H9 (cell line): ENCODE measurements around the gene OR2V1. TPM values are rescaled to one million over a fixed set of nuclear protein-coding genes. Genes with fewer than 3 reads are reported as not detected.

Experiments used
- DNase-seq: peaks from one replicate; pipeline ENCODE4 v3.0.0-alpha.2; 2017
- H2AFZ ChIP-seq: one replicate; pipeline ENCODE4 v1.6.1; 2013; ENCODE audit warnings: mild to moderate bottlenecking, low read length, control low read depth, moderate library complexity
- H2AK5ac ChIP-seq: 2 replicates; pipeline ENCODE4 v1.6.1; 2013; ENCODE audit warnings: low read length, control low read depth, mixed read lengths; ENCODE audit not compliant: insufficient read length
- H2BK120ac ChIP-seq: one replicate; pipeline ENCODE4 v1.6.1; 2013; ENCODE audit warnings: low read depth, mild to moderate bottlenecking, low read length, control low read depth, inconsistent platforms; ENCODE audit not compliant: poor library complexity, severe bottlenecking
- H2BK12ac ChIP-seq: 2 replicates; pipeline ENCODE4 v1.6.1; 2013; ENCODE audit warnings: low read length, control low read depth, mixed read lengths, low read depth; ENCODE audit not compliant: insufficient read length
- H2BK15ac ChIP-seq: 2 replicates; pipeline ENCODE4 v1.6.1; 2013; ENCODE audit warnings: low read depth, low read length, control low read depth
- H2BK20ac ChIP-seq: one replicate; pipeline ENCODE4 v1.6.1; 2013; ENCODE audit warnings: low read depth, mild to moderate bottlenecking, low read length, control low read depth, inconsistent platforms; ENCODE audit not compliant: poor library complexity, severe bottlenecking
- H2BK5ac ChIP-seq: 2 replicates; pipeline ENCODE4 v1.6.1; 2013; ENCODE audit warnings: low read length, control low read depth, mixed read lengths; ENCODE audit not compliant: insufficient read length
- H3K14ac ChIP-seq: 2 replicates; pipeline ENCODE4 v1.6.1; 2013; ENCODE audit warnings: low read length, control low read depth; ENCODE audit not compliant: insufficient read depth
- H3K18ac ChIP-seq: 2 replicates; pipeline ENCODE4 v1.6.1; 2013; ENCODE audit warnings: low read depth, mild to moderate bottlenecking, mixed read lengths, low read length, control low read depth; ENCODE audit not compliant: insufficient read length
- H3K23ac ChIP-seq: 2 replicates; pipeline ENCODE4 v1.6.1; 2013; ENCODE audit warnings: low read length, control low read depth, mixed read lengths, low read depth; ENCODE audit not compliant: insufficient read length
- H3K23me2 ChIP-seq: 2 replicates; pipeline ENCODE4 v1.6.1; 2013; ENCODE audit warnings: low read depth, mild to moderate bottlenecking, mixed read lengths, low read length, control low read depth; ENCODE audit not compliant: insufficient read length, poor library complexity, severe bottlenecking
- H3K27ac ChIP-seq: 2 replicates; pipeline ENCODE4 v1.5.1; 2013; ENCODE audit warnings: low read length, control low read depth, mixed read lengths, low read depth; ENCODE audit not compliant: insufficient read length
- H3K27me3 ChIP-seq: 2 replicates; pipeline ENCODE4 v1.6.1; 2013; ENCODE audit warnings: low read length, control low read depth, inconsistent platforms; ENCODE audit not compliant: insufficient read depth
- H3K4ac ChIP-seq: 2 replicates; pipeline ENCODE4 v1.6.1; 2013; ENCODE audit warnings: low read depth, mild to moderate bottlenecking, control low read depth, inconsistent platforms, low read length, moderate library complexity
- H3K4me1 ChIP-seq: 2 replicates; pipeline ENCODE4 v1.6.1; 2013; ENCODE audit warnings: low read length, control low read depth, inconsistent platforms; ENCODE audit not compliant: insufficient read depth
- H3K4me2 ChIP-seq: 2 replicates; pipeline ENCODE4 v1.6.1; 2013; ENCODE audit warnings: low read length, control low read depth, mixed read lengths; ENCODE audit not compliant: insufficient read length, insufficient read depth
- H3K56ac ChIP-seq: 2 replicates; pipeline ENCODE4 v1.6.1; 2013; ENCODE audit warnings: low read depth, mild to moderate bottlenecking, mixed read lengths, low read length, control low read depth; ENCODE audit not compliant: insufficient read length
- H3K79me1 ChIP-seq: 2 replicates; pipeline ENCODE4 v1.6.1; 2013; ENCODE audit warnings: low read depth, mild to moderate bottlenecking, moderate library complexity, low read length, control low read depth, inconsistent platforms; ENCODE audit not compliant: insufficient read depth, poor library complexity, severe bottlenecking
- H3K79me2 ChIP-seq: 2 replicates; pipeline ENCODE4 v1.6.1; 2013; ENCODE audit warnings: low read length, control low read depth, inconsistent platforms; ENCODE audit not compliant: insufficient read depth
- H3K9ac ChIP-seq: 2 replicates; pipeline ENCODE4 v1.6.1; 2013; ENCODE audit warnings: low read length, control low read depth, mixed read lengths; ENCODE audit not compliant: insufficient read length; ENCODE audit errors: extremely low read depth
- H3K9me3 ChIP-seq: one replicate; pipeline ENCODE4 v1.6.1; 2013; ENCODE audit warnings: low read depth, low read length, inconsistent platforms; ENCODE audit not compliant: control insufficient read depth
- H3T11ph ChIP-seq: one replicate; pipeline ENCODE4 v1.6.1; 2013; ENCODE audit warnings: mild to moderate bottlenecking, low read length, control low read depth, inconsistent platforms
- H4K20me1 ChIP-seq: one replicate; pipeline ENCODE4 v1.6.1; 2013; ENCODE audit not compliant: control insufficient read depth, insufficient read length, insufficient read depth
- H4K5ac ChIP-seq: 2 replicates; pipeline ENCODE4 v1.6.1; 2013; ENCODE audit warnings: low read depth, mild to moderate bottlenecking, mixed read lengths, low read length, control low read depth; ENCODE audit not compliant: insufficient read length
- H4K8ac ChIP-seq: replicated peaks from 2 replicates; pipeline ENCODE4 v1.6.1; 2013; ENCODE audit warnings: low read length, control low read depth, mixed read lengths, low read depth; ENCODE audit not compliant: insufficient read length
- H4K91ac ChIP-seq: 2 replicates; pipeline ENCODE4 v1.6.1; 2013; ENCODE audit warnings: low read depth, mild to moderate bottlenecking, moderate library complexity, mixed read lengths, low read length, control low read depth; ENCODE audit not compliant: insufficient read length
- H3K27ac Mint-ChIP-seq, 3 experiments: 2 replicates in 2 of 3; 3 replicates in 1 of 3; pipeline ENCODE4 v1.8.0; 2020 to 2021; ENCODE audit warnings: mixed read lengths in 3 of 3, mild to moderate bottlenecking in 1 of 3, moderate library complexity in 1 of 3
- H3K27me3 Mint-ChIP-seq: 2 replicates; pipeline ENCODE4 v1.8.0; 2021; ENCODE audit warnings: low read depth, mild to moderate bottlenecking, moderate library complexity, mixed read lengths
- H3K36me3 Mint-ChIP-seq, 3 experiments: 2 replicates in 2 of 3; 3 replicates in 1 of 3; pipeline ENCODE4 v1.8.0; 2020 to 2021; ENCODE audit warnings: low read depth in 3 of 3, mixed read lengths in 3 of 3; ENCODE audit not compliant: insufficient read depth in 1 of 3
- H3K4me1 Mint-ChIP-seq, 2 experiments: 2 replicates each; pipeline ENCODE4 v1.8.0; 2020; ENCODE audit warnings: mixed read lengths in 2 of 2
- H3K4me3 Mint-ChIP-seq, 2 experiments: 2 replicates in 1 of 2; 3 replicates in 1 of 2; pipeline ENCODE4 v1.8.0; 2020 to 2021; ENCODE audit warnings: mild to moderate bottlenecking in 2 of 2, mixed read lengths in 2 of 2, moderate library complexity in 1 of 2
- H3K9me3 Mint-ChIP-seq, 2 experiments: 2 replicates in 1 of 2; 3 replicates in 1 of 2; pipeline ENCODE4 v1.8.0; 2020; ENCODE audit warnings: mild to moderate bottlenecking in 2 of 2, mixed read lengths in 2 of 2, moderate library complexity in 1 of 2
- CTCF ChIP-seq: fragments of 200-600 bp; sonication (generic); conservative IDR thresholded peaks from 3 replicates; pipeline ENCODE4 v1.8.0; 2021; ENCODE audit warnings: antibody characterized with exemption, mild to moderate bottlenecking
- WGBS: extraction: QIAGEN DNeasy Blood & Tissue Kit; methylation state at CpG from one replicate; pipeline ENCODE4 v1.1.7; 2013; ENCODE audit warnings: missing lambda C conversion rate, low lambda C conversion rate, mixed read lengths; ENCODE audit not compliant: insufficient read length; ENCODE audit errors: extremely low coverage; 5-methylcytosine and 5-hydroxymethylcytosine counted together
- total RNA-seq: library from RNA; stranded (reverse); gene quantifications from 2 replicates; pipeline ENCODE4 v1.2.1, GENCODE V29; 2021

Gene OR2V1
- total RNA-seq, 1 experiment from 2014 or later: not detected

GRCh38 chr5:181107699-181108098 is 23.3 kb downstream of the OR2V1 start:
- Histone ChIP-seq H2BK15ac (no peak overlapping the region), H3K9me3 (no peaks in the 10 kb centered on the region), H3K23me2 (no peaks in the 10 kb centered on the region), H4K91ac (no peak overlapping the region), H2AFZ (no peak overlapping the region), H3K27me3 (peaks cover 2% of the 10 kb centered on the region; the same call in 1 of the 2 replicates), H3K56ac (no peak overlapping the region), H3K4me2 (no peak overlapping the region), H3K14ac (no peak overlapping the region), H3K27ac (no peak overlapping the region), H2BK120ac (no peak overlapping the region), H3T11ph (no peak overlapping the region), H4K20me1 (no peaks in the 10 kb centered on the region), H3K4ac (no peak overlapping the region), H3K9ac (no peak overlapping the region), H4K5ac (no peak overlapping the region), H2AK5ac (no peak overlapping the region), H2BK12ac (no peak overlapping the region), H3K18ac (no peak overlapping the region), H2BK20ac (no peak overlapping the region), H3K79me1 (no peaks in the 10 kb centered on the region), H4K8ac (no peak overlapping the region), H3K23ac (no peak overlapping the region), H2BK5ac (no peak overlapping the region), H3K4me1 (peaks cover 3% of the 10 kb centered on the region; the same call in 1 of the 2 replicates), H3K79me2 (no peaks in the 10 kb centered on the region)
- Mint-ChIP-seq H3K9me3 (peaks cover 0 to 3% of the 10 kb centered on the region in 2 experiments; a peak in 3 of 5 replicates), H3K4me3 (no peak overlapping the region), H3K36me3 (no peaks in the 10 kb centered on the region), H3K4me1 (peaks cover 31 to 35% of the 10 kb centered on the region in 2 experiments), H3K27ac (no peak overlapping the region), H3K27me3 (peaks cover 74% of the 10 kb centered on the region)
- DNase-seq: no peak
- no CpG with 5 or more reads among the region's 9 CpGs for WGBS
- no peak for TF ChIP-seq CTCF
